H1 (cell line): ENCODE results near the gene AMPH. TPM values are rescaled to one million over a fixed set of nuclear protein-coding genes. Genes with fewer than 3 reads are reported as not detected.

Experiments
- CTCF ChIA-PET: fragments of 300-600 bp; sonication (Branson Sonifier 250); formaldehyde crosslinking; loops from one replicate; lab custom pipeline; 2021; ENCODE audit not compliant: partially characterized antibody; lab: Charles Lee
- POLR2A ChIA-PET: fragments of 300-600 bp; sonication (Branson Sonifier 250); formaldehyde crosslinking; loops from one replicate; lab custom pipeline; 2021; ENCODE audit warnings: inconsistent platforms; ENCODE audit not compliant: partially characterized antibody; lab: Charles Lee
- DNase-seq, 2 experiments: peaks; one replicate each; pipeline versions ENCODE4 v3.0.0 to v3.0.0-alpha.2; 2010 to 2022; ENCODE audit warnings: low spot score in 2 of 2, low read depth in 1 of 2, mixed read lengths in 1 of 2
- FAIRE-seq: peaks from 2 replicates; lab custom pipeline; 2011; peaks lifted over from hg19 to GRCh38; lab: Jason Lieb, UNC
- H2AFZ ChIP-seq: 2 replicates; pipeline ENCODE4 v1.8.1; 2012; ENCODE audit warnings: low read length, inconsistent platforms
- H2AK5ac ChIP-seq: 2 replicates; pipeline ENCODE4 v1.6.1; 2013; ENCODE audit warnings: low read depth, low read length
- H2BK120ac ChIP-seq: replicated peaks from 2 replicates; pipeline ENCODE3; 2013; ENCODE audit warnings: low read depth, low read length, inconsistent platforms
- H2BK12ac ChIP-seq: 2 replicates; pipeline ENCODE4 v1.6.1; 2013; ENCODE audit warnings: low read depth, low read length
- H2BK15ac ChIP-seq: 2 replicates; pipeline ENCODE4 v1.6.1; 2013; ENCODE audit warnings: low read length
- H2BK20ac ChIP-seq: 2 replicates; pipeline ENCODE4 v1.6.1; 2013; ENCODE audit warnings: low read length
- H2BK5ac ChIP-seq: 2 replicates; pipeline ENCODE4 v1.6.1; 2013; ENCODE audit warnings: low read depth, low read length
- H3K14ac ChIP-seq: 2 replicates; pipeline ENCODE4 v1.6.1; 2013; ENCODE audit warnings: inconsistent platforms; ENCODE audit not compliant: insufficient read length
- H3K18ac ChIP-seq: 2 replicates; pipeline ENCODE4 v1.6.1; 2013; ENCODE audit warnings: low read length; ENCODE audit errors: extremely low read depth
- H3K23ac ChIP-seq: 2 replicates; pipeline ENCODE4 v1.6.1; 2013; ENCODE audit warnings: inconsistent platforms; ENCODE audit not compliant: insufficient read length
- H3K23me2 ChIP-seq: 2 replicates; pipeline ENCODE4 v1.6.1; 2013; ENCODE audit warnings: low read depth, low read length
- H3K27ac ChIP-seq: 2 replicates; pipeline ENCODE4 v1.6.1; 2011; ENCODE audit warnings: low read depth, low read length, inconsistent platforms
- H3K27me3 ChIP-seq, 4 experiments: replicated peaks in 1 of 4; 1 replicate in 1 of 4; 2 replicates in 3 of 4; pipeline versions ENCODE4 v1.6.1 to v1.8.1; 2011 to 2013; ENCODE audit warnings: low read length in 3 of 4, mild to moderate bottlenecking in 3 of 4, inconsistent platforms in 2 of 4, mixed read lengths in 2 of 4, moderate library complexity in 1 of 4; ENCODE audit not compliant: control insufficient read depth in 3 of 4, insufficient read depth in 3 of 4; ENCODE audit errors: extremely low read depth in 1 of 4
- H3K36me3 ChIP-seq, 4 experiments: 2 replicates each; pipeline versions ENCODE4 v1.6.1 to v1.8.1; 2011 to 2013; ENCODE audit warnings: mild to moderate bottlenecking in 4 of 4, low read length in 3 of 4, moderate library complexity in 2 of 4, control low read depth in 1 of 4, inconsistent platforms in 1 of 4; ENCODE audit not compliant: insufficient read depth in 4 of 4, control insufficient read depth in 2 of 4
- H3K4ac ChIP-seq: replicated peaks from 2 replicates; pipeline ENCODE3; 2013; ENCODE audit warnings: low read length, low read depth, mixed read lengths, inconsistent platforms; ENCODE audit not compliant: insufficient read length
- H3K4me1 ChIP-seq, 4 experiments: replicated peaks in 1 of 4; 1 replicate in 1 of 4; 2 replicates in 3 of 4; pipeline versions ENCODE4 v1.6.1 to v1.8.1; 2011 to 2013; ENCODE audit warnings: low read length in 3 of 4, inconsistent platforms in 2 of 4, mixed read lengths in 1 of 4; ENCODE audit not compliant: insufficient read depth in 4 of 4, control insufficient read depth in 3 of 4
- H3K4me2 ChIP-seq, 2 experiments: 2 replicates each; pipeline versions ENCODE4 v1.6.1 to v1.8.1; 2011 to 2013; ENCODE audit warnings: low read depth in 2 of 2, low read length in 2 of 2, control low read depth in 1 of 2, inconsistent platforms in 1 of 2, mild to moderate bottlenecking in 1 of 2; ENCODE audit not compliant: insufficient read depth in 1 of 2
- H3K4me3 ChIP-seq, 4 experiments: fragments of 200-600, 300-600 bp in 1 of 4; sonication (generic), shearing (Covaris generic), sonication (Bioruptor Twin) in 1 of 4; 2 replicates each; pipeline versions ENCODE4 v1.5.1 to v1.8.1; 2011 to 2016; ENCODE audit warnings: low read length in 4 of 4, low read depth in 3 of 4, control low read depth in 2 of 4, inconsistent platforms in 2 of 4, mild to moderate bottlenecking in 2 of 4, mixed read lengths in 1 of 4, moderate library complexity in 1 of 4; ENCODE audit not compliant: insufficient read depth in 2 of 4; ENCODE audit errors: extremely low read depth in 1 of 4
- H3K56ac ChIP-seq: replicated peaks from 2 replicates; pipeline ENCODE3; 2013; ENCODE audit warnings: low read depth, mild to moderate bottlenecking, mixed read lengths, low read length, inconsistent platforms; ENCODE audit not compliant: insufficient read length
- H3K79me1 ChIP-seq: 2 replicates; pipeline ENCODE4 v1.6.1; 2013; ENCODE audit warnings: low read depth, low read length, control low read depth
- H3K79me2 ChIP-seq, 2 experiments: 2 replicates each; pipeline versions ENCODE4 v1.6.1 to v1.8.1; 2012 to 2013; ENCODE audit warnings: low read length in 2 of 2, mild to moderate bottlenecking in 2 of 2, inconsistent platforms in 1 of 2; ENCODE audit not compliant: insufficient read depth in 2 of 2, control insufficient read depth in 1 of 2
- H3K9ac ChIP-seq, 4 experiments: replicated peaks in 1 of 4; 1 replicate in 1 of 4; 2 replicates in 3 of 4; pipeline versions ENCODE4 v1.6.1 to v1.8.1; 2011 to 2013; ENCODE audit warnings: low read depth in 3 of 4, low read length in 3 of 4, control low read depth in 2 of 4, mild to moderate bottlenecking in 2 of 4, moderate library complexity in 2 of 4, inconsistent platforms in 1 of 4; ENCODE audit errors: extremely low read depth in 1 of 4
- H3K9me3 ChIP-seq, 2 experiments: 2 replicates each; pipeline versions ENCODE4 v1.6.1 to v1.8.1; 2012 to 2013; ENCODE audit warnings: mild to moderate bottlenecking in 2 of 2, moderate library complexity in 2 of 2, control low read depth in 1 of 2, inconsistent platforms in 1 of 2, low read depth in 1 of 2, low read length in 1 of 2, mixed read lengths in 1 of 2; ENCODE audit not compliant: insufficient read depth in 2 of 2
- H4K20me1 ChIP-seq, 2 experiments: replicated peaks in 1 of 2; 2 replicates each; pipeline versions ENCODE3 to v1.8.1; 2011 to 2013; ENCODE audit warnings: inconsistent platforms in 2 of 2, low read length in 2 of 2, mild to moderate bottlenecking in 1 of 2; ENCODE audit not compliant: insufficient read depth in 2 of 2, control insufficient read depth in 1 of 2
- H4K5ac ChIP-seq: 2 replicates; pipeline ENCODE4 v1.6.1; 2013; ENCODE audit warnings: low read length, low read depth, mixed read lengths, inconsistent platforms; ENCODE audit not compliant: insufficient read length
- H4K8ac ChIP-seq: 2 replicates; pipeline ENCODE4 v1.8.0; 2013; ENCODE audit warnings: mild to moderate bottlenecking, moderate library complexity, low read length, inconsistent platforms; ENCODE audit not compliant: insufficient read depth; ENCODE audit errors: extremely low read depth
- H4K91ac ChIP-seq: replicated peaks from 2 replicates; pipeline ENCODE3; 2013; ENCODE audit warnings: low read length, mixed read lengths, inconsistent platforms; ENCODE audit not compliant: insufficient read length
- BACH1 ChIP-seq: IDR thresholded peaks from 2 replicates; pipeline ENCODE4 v1.6.1; 2012; ENCODE audit warnings: low read length, improper control_type of control experiment
- CBX8 ChIP-seq: fragments of 300-800, 300-1000 bp; sonication (generic); IDR thresholded peaks from 2 replicates; pipeline ENCODE4 v1.7.1; 2016; ENCODE audit warnings: low read depth, low read length, borderline replicate concordance
- CHD2 ChIP-seq: IDR thresholded peaks from 2 replicates; pipeline ENCODE4 v1.6.1; 2012; ENCODE audit warnings: low read length, improper control_type of control experiment
- RNF2 ChIP-seq: fragments of 200-900, 300-1000 bp; sonication (generic); IDR thresholded peaks from 2 replicates; pipeline ENCODE4 v1.7.1; 2016; ENCODE audit warnings: borderline replicate concordance, low read depth, mild to moderate bottlenecking, antibody characterized with exemption, low read length; ENCODE audit not compliant: poor library complexity, severe bottlenecking; ENCODE audit errors: missing control alignments
- SP4 ChIP-seq: IDR thresholded peaks from 2 replicates; pipeline ENCODE4 v1.6.1; 2012; ENCODE audit warnings: low read length, inconsistent platforms
- SUZ12 ChIP-seq: fragments of 200-600 bp; sonication (generic); IDR thresholded peaks from 2 replicates; pipeline ENCODE4 v1.6.1; 2012; ENCODE audit warnings: mild to moderate bottlenecking, inconsistent platforms, low read length, moderate library complexity, mixed read lengths
- WGBS, 2 experiments: shearing (Covaris generic) in 1 of 2; methylation state at CpG; one replicate each; pipeline versions ENCODE4 v1.1.6 to v1.1.7; 2013 to 2015; ENCODE audit warnings: low lambda C conversion rate in 2 of 2, mixed read lengths in 2 of 2, inconsistent platforms in 1 of 2, low coverage in 1 of 2, missing lambda C conversion rate in 1 of 2; ENCODE audit not compliant: insufficient replicate concordance in 2 of 2, insufficient coverage in 1 of 2, insufficient read length in 1 of 2; ENCODE audit errors: extremely low coverage in 1 of 2, missing lambda C conversion rate in 1 of 2; 5-methylcytosine and 5-hydroxymethylcytosine counted together
- polyA plus RNA-seq, 7 experiments: library from polyadenylated mRNA; depleted of rRNA in 3 of 7; stranded (reverse) in 5 of 7; unstranded in 2 of 7; fragments of >200 nt in 5 of 7; fragments of 200-250 nt in 2 of 7; gene quantifications; 1 replicate in 5 of 7; 2 replicates in 1 of 7; 4 replicates in 1 of 7; pipeline versions ENCODE4 v1.2.1 to v1.2.3, GENCODE V29; 2011 to 2013; ENCODE audit warnings: missing spikeins in 2 of 7, mixed read lengths in 2 of 7
- total RNA-seq: library from RNA; stranded (reverse); fragmentation: NEBNext Ultra II Directional; extraction: Animal tissue kit (Norgen Biotek cat#: 25700); gene quantifications from 2 replicates; pipeline ENCODE4 v1.2.1, GENCODE V29; 2021

Gene AMPH
- total and polyA plus RNA-seq, 2 of the 8 experiments (the other 6 are each of a cell fraction or from before 2014, with no cell fraction given): 7.3 to 12.2 TPM

GRCh38 chr7:38462819-38463218 lies 168.4 kb downstream of the AMPH start:
- WGBS, 2 experiments: 92% methylated on average over 11 of the region's 11 CpGs; no CpG with 5 or more reads in 1 of the 2 experiments
- Histone ChIP-seq H3K27me3 (no peaks in the 10 kb centered on the region), H2BK20ac (no peak overlapping the region)

More at GRCh38 chr7:38462819-38463218, 168.4 kb downstream of the AMPH start:
- DNase-seq (no peak), FAIRE-seq (no peak)
- Histone ChIP-seq H2BK12ac (no peak overlapping the region), H4K8ac (no peak overlapping the region), H3K4me1 (no peaks in the 10 kb centered on the region), H3K18ac (no peak overlapping the region), H4K20me1 (no peaks in the 10 kb centered on the region), H3K23me2 (no peaks in the 10 kb centered on the region), H3K79me1 (no peaks in the 10 kb centered on the region), H2AK5ac (no peak overlapping the region), H2AFZ (no peak overlapping the region), H3K4me3 (no peak overlapping the region), H2BK120ac (no peak overlapping the region), H4K91ac (no peak overlapping the region), H3K9ac (no peak overlapping the region), H3K56ac (no peak overlapping the region), H3K9me3 (no peaks in the 10 kb centered on the region), H3K36me3 (no peaks in the 10 kb centered on the region), H3K79me2 (no peaks in the 10 kb centered on the region), H3K4ac (no peak overlapping the region), H2BK15ac (no peak overlapping the region), H3K27ac (no peak overlapping the region), H3K14ac (no peak overlapping the region), H4K5ac (no peak overlapping the region), H3K4me2 (no peak overlapping the region), H3K23ac (no peak overlapping the region), H2BK5ac (no peak overlapping the region)
- ChIA-PET CTCF (interaction anchor here (2.8 kb wide), 1 partner anchor 11 kb away, joined by 9 read pairs; no protein-coding TSS in a partner anchor), POLR2A (no interaction called here)
- TF ChIP-seq SUZ12 (no peak), CBX8 (no peak), SP4 (no peak), CHD2 (no peak), RNF2 (no peak), BACH1 (no peak)
